Urinary bladder (tissue), 4 donors: Measurements from ENCODE around the gene CYYR1. TPM values are rescaled to one million over a fixed set of nuclear protein-coding genes. Genes with fewer than 3 reads are reported as not detected.
"Not testable (repeated sequence)": the region's sequence is repeated elsewhere in the genome, so short reads cannot be mapped to it uniquely, and the experiment has no call there.

Source experiments
- DNase-seq: peaks from one replicate; pipeline ENCODE4 v3.0.0-alpha.2; 2015; ENCODE audit errors: extremely low spot score
- H3K27ac ChIP-seq: one replicate; pipeline ENCODE4 v1.5.1; 2013; ENCODE audit warnings: low read depth, mild to moderate bottlenecking, moderate library complexity
- H3K36me3 ChIP-seq: one replicate; pipeline ENCODE4 v1.6.1; 2013; ENCODE audit warnings: mild to moderate bottlenecking, moderate library complexity; ENCODE audit not compliant: insufficient read depth
- H3K4me1 ChIP-seq: one replicate; pipeline ENCODE4 v1.6.1; 2013; ENCODE audit warnings: mild to moderate bottlenecking, moderate library complexity; ENCODE audit not compliant: insufficient read depth
- H3K4me3 ChIP-seq: one replicate; pipeline ENCODE4 v1.5.1; 2013; ENCODE audit warnings: low read depth, low read length
- WGBS: extraction: QIAGEN DNeasy Blood & Tissue Kit; methylation state at CpG from one replicate; pipeline ENCODE4 v1.1.7; 2013; 5-methylcytosine and 5-hydroxymethylcytosine counted together
- polyA plus RNA-seq: library from polyadenylated mRNA; stranded (reverse); fragments of 200-250 nt; gene quantifications from one replicate; pipeline ENCODE4 v1.2.3, GENCODE V29; 2013
- total RNA-seq: library from RNA; depleted of rRNA; stranded (reverse); fragments of >200 nt; gene quantifications from one replicate; pipeline ENCODE4 v1.2.3, GENCODE V29; 2014
- donor health status: healthy with polysubstance abuse.
- donor health status: healthy.

Gene CYYR1
- total and polyA plus RNA-seq, 2 donors: 11.4 to 21.1 TPM

DNA sequence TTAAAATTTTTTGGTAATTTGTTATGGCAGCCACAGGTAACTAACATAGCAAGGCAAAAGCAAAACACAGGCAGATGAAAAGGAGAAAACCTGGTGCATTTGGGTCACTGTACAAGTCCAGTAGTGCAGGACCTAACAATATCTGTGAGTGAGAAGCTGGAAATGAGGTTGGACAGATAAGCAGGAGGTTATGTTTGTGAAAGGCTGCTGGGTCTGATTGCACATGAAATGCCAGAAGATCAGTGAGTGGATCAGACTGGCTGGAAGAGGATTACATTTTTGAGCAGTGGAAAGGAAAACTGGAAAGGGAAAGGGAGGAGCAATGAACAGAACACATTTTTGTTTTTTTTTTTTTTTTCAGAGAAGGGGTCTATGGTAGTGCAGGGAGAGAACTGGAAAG is 73.6 kb downstream of the CYYR1 start:
- DNase-seq: no peak
- no peaks in the 10 kb centered on the region for H3K4me1 ChIP-seq
- H3K36me3 ChIP-seq: no peaks in the 10 kb centered on the region
- no peak overlapping the region for H3K4me3 ChIP-seq
- no peak overlapping the region for H3K27ac ChIP-seq

DNA sequence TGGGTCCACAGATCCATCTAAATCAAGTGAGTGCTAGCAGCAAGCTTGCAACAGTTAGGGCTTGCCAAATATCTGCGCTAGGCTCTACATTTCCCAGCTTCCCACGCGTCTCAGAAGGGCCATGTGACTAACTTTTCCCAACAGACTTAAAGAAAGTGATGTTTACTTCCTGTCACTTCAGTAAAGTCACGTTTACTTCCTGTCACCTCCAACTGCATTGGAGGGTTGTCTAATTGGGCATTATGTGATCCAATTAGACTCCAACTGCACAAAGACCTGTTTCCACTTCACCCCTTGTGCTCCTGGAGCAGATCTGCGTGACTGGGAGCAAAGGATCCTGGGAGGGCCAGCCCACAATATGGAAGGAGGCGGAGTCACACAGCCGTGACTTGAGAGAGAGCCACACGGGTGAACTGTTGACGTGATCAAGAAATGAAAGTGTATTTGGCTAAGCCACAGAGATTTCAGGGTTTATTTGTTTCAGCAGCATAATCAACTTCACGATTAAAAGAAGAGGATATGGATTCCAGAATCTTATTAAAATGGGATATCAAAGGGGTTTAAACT is 77.7 kb downstream of the CYYR1 start:
- H3K36me3 ChIP-seq: no peaks in the 10 kb centered on the region

DNA sequence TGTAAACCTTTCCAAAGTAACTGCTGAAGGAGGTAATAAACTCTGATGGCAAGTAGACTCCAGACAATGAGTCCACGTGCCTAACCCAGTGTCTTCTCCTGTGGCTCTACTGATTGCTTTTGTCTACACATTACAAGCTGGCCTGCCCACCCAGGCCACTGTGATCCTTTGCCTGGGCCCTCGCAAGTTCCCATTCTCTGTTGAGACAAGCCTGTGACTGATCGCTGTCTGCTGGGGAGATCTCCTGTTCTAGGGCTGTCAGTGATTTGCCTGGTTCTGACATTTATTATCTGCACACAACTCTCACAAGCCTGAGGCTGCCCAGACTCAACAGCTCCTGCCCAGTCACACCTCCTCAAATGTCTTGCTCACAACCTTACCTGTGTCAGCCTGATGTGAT is 81.4 kb downstream of the CYYR1 start:
- Histone ChIP-seq H3K4me3 (no peak overlapping the region), H3K4me1 (no peaks in the 10 kb centered on the region), H3K36me3 (no peaks in the 10 kb centered on the region), H3K27ac (no peak overlapping the region)
- DNase-seq: no peak
- 62% methylated on average over 3 of the region's 3 CpGs for WGBS

More for the DNA sequence above, 77.7 kb downstream of the CYYR1 start:
- Histone ChIP-seq H3K4me1 (no peaks in the 10 kb centered on the region), H3K4me3 (no peak overlapping the region), H3K27ac (no peak overlapping the region)
- 85% methylated on average over 10 of the region's 10 CpGs for WGBS
- no peak for DNase-seq

DNA sequence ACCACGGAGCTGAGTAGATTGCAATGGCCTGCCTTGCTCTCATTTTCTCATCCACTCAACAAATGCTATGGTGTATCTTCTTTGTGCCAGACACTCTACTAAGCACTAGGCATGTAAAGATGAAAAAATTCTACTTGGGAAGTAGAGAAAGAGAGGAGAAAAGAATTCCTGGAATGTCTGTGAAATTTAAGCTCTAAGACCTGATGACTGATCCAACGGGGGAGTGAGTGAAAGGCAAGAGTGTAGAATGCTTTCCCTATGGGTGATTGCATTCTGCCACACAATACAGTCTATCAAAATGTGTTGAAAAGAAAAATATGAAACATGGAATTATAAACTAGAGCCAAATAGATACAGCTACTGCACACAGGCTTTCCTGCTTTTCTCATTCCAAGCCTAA is 82.3 kb downstream of the CYYR1 start:
- Histone ChIP-seq H3K27ac (no peak overlapping the region), H3K4me3 (no peak overlapping the region), H3K4me1 (no peaks in the 10 kb centered on the region), H3K36me3 (no peaks in the 10 kb centered on the region)
- 47% methylated on average over 2 of the region's 2 CpGs for WGBS
- no peak for DNase-seq

DNA sequence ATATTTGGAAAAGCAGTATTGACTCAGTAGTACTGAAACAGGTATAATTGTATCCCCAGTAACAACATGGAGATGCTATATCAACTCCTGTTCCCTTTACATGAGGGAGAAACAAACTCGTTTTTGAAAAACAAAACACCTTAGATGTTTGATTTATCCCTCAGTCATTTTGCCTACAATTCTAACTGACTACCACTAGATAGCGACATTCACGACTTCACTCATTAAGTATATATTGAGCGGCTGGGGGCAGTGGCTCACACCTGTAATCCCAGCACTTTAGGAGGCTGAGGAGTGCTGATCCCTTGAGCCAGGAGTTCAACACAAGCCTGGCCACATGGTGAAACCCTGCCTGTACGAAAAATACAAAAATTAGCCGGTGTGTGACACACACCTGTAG is 83.3 kb downstream of the CYYR1 start:
- Histone ChIP-seq H3K4me3 (no peak overlapping the region), H3K27ac (no peak overlapping the region), H3K4me1 (no peaks in the 10 kb centered on the region), H3K36me3 (no peaks in the 10 kb centered on the region)
- 95% methylated on average over 6 of the region's 6 CpGs for WGBS
- no peak for DNase-seq

DNA sequence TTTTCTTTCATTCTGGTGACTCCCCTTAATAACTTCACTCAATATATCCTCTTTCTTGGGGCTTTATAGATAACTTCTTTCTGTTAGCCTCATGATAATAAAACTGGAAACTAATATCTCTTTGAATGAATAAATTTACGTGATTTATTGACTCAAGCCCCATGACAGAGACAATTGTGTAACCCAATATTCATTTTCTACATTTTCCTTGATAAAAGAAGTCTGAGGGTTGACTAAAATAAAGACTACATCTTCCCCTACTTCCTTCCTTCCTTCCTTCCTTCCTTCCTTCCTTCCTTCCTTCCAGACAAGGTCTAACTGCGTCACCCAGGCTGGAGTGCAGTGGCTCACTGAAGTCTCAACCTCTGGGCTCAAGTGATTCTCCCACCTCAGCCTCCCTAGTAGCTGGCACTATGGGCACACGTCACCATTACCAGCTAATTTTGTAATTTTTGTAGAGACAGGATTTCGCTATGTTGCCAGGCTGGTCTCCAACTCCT is 85.1 kb downstream of the CYYR1 start:
- 92% methylated on average over 4 of the region's 4 CpGs for WGBS
- no peak for DNase-seq
- no peak overlapping the region for H3K27ac ChIP-seq
- no peaks in the 10 kb centered on the region for H3K4me1 ChIP-seq
- no peak overlapping the region for H3K4me3 ChIP-seq
- H3K36me3 ChIP-seq: no peaks in the 10 kb centered on the region

DNA sequence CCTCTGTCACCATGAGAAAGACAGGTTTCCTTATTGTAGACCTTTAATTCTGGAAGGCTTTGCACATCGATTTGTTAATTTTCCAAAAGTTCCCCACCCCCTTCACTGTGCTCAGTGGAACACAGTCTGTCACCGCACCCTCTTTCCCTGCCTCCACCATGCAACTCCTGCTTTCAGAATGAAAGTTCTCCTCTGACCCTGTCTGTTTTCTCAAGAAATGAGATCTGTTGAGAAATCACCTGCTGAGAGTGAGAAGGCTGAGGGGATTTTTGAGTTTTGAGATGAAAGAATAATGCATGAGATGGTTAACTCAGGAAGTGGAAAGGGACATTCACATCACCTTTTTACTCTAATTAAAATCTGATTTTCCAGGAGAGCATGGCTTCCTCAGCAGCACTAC is 99.6 kb downstream of the CYYR1 start:
- no peak for DNase-seq
- Histone ChIP-seq H3K27ac (no peak overlapping the region), H3K4me1 (no peaks in the 10 kb centered on the region), H3K4me3 (no peak overlapping the region), H3K36me3 (no peaks in the 10 kb centered on the region)
- WGBS: 98% methylated on average over 2 of the region's 2 CpGs

DNA sequence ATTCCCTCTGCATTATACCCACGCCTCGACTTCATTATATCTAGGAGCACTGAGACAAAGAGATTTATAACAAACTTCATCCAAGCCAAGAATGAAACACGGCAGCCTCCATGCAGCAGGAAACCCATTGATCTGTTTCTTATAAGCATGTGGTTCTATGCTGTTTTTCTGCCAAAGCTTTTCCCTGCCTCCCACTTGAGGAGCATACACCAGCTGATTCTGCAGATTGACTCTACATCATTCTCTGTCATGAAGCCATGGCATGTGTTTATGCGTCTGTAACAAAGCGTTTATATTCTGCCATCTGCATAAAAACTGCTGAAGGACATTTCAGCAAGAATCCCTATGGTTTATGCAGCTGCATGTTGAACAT is 102.0 kb downstream of the CYYR1 start:
- 67% methylated on average over 5 of the region's 5 CpGs for WGBS
- H3K4me1 ChIP-seq: no peaks in the 10 kb centered on the region
- no peak for DNase-seq

DNA sequence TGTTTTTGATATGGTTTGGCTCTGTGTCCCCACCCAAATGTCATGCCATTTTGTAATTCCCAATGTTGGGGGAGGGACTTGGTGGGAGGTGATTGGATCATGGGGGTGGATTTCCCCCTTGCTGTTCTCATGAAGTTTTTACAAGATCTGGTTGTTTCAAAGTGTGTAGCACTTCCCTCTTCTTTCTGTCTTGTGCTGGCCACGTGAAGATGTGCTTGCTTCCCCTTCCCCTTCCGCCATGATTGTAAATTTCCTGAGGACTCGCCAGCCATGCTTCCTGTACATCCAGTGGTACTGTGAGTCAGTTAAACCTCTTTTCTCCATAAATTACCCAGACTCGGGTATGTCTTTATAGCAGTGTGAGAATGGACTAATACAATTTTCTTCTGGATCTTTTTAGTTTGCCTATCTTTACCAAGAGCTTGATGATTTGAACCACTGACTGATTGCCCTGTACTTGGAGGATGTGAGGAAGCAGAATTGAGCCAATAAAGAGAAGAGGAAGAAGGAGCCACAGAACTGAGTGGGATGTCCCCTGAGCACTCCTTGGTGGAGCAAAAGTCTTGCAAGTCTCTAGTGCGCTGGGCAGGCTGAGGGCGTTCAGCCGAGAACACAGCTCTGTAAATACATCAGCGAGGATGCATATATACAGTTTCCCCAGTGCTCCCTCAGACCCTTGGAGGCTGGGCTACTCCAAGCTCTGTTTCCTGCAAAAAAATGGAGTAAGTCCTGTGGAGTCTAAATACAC is 102.6 kb downstream of the CYYR1 start:
- H3K4me1 ChIP-seq: no peaks in the 10 kb centered on the region
- H3K36me3 ChIP-seq: no peaks in the 10 kb centered on the region
- H3K27ac ChIP-seq: no peak overlapping the region
- 89% methylated on average over 8 of the region's 8 CpGs for whole genome bisulfite sequencing
- no peak for DNase-seq
- H3K4me3 ChIP-seq: no peak overlapping the region

More for the DNA sequence above, 102.0 kb downstream of the CYYR1 start:
- H3K4me3 ChIP-seq: no peak overlapping the region
- no peak overlapping the region for H3K27ac ChIP-seq
- H3K36me3 ChIP-seq: no peaks in the 10 kb centered on the region

DNA sequence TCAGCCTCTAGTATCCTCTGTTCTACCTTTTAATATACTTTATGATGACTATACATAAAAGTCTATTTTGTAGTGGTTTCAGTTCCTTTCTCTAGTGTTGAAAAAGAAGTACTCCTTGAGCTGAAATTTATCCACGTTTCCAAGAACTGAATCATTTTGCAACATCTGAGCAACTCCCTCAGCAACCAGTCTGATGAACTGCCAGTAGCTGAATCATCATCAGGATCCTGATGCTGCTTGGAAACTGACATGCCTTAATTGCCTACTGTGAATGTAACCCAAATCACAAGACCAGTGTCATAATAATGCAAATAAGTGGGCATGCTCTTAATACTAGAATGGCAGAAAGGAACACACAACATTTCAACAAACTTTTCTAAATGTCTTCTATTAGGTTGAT is 103.3 kb downstream of the CYYR1 start:
- Histone ChIP-seq H3K36me3 (no peaks in the 10 kb centered on the region), H3K4me3 (no peak overlapping the region), H3K4me1 (no peaks in the 10 kb centered on the region), H3K27ac (no peak overlapping the region)
- WGBS: 35% methylated on average over 1 of the region's 1 CpG
- DNase-seq: no peak

DNA sequence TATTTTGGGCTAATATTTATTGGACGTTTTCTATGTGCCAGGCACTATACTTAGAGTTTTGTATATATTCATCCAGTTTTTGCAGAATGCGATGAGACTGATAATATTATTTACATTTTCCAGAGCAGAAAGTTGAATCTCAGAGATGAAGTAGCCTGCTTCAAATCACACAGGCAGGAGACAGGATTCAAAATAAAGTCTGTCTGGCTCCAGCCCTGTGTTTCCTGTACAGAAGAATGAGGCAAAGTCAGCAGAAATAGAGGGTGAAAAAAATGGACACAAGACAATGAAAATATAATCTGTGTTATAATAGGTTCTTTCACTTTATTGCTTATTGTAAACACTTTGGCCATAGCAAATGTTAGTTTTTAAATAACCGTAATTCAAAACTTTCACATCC is 107.2 kb downstream of the CYYR1 start:
- H3K4me1 ChIP-seq: no peaks in the 10 kb centered on the region
- no peaks in the 10 kb centered on the region for H3K36me3 ChIP-seq
- H3K4me3 ChIP-seq: no peak overlapping the region
- no peak for DNase-seq
- 29% methylated on average over 3 of the region's 3 CpGs for WGBS
- H3K27ac ChIP-seq: no peak overlapping the region

DNA sequence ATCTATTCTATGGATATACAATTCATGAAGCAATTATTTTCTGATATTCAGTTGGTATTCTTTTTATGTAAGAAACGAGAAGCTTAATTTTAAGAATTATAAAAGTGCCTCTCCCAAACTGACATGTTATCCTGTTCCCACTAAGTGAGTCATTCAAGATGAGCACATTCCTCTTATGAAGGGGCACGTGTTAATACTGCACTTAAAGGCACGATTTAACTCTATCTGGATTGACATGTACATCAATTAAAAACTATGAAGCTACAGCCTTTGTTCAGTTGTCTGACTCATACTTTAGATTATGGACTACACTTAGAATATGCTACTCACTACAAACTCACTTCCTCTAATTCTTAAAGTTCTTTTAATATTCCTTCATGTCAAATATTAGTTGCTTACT is 111.6 kb downstream of the CYYR1 start:
- Histone ChIP-seq H3K4me3 (no peak overlapping the region), H3K36me3 (no peaks in the 10 kb centered on the region), H3K4me1 (no peaks in the 10 kb centered on the region), H3K27ac (no peak overlapping the region)
- DNase-seq: no peak
- WGBS: 75% methylated on average over 3 of the region's 3 CpGs

DNA sequence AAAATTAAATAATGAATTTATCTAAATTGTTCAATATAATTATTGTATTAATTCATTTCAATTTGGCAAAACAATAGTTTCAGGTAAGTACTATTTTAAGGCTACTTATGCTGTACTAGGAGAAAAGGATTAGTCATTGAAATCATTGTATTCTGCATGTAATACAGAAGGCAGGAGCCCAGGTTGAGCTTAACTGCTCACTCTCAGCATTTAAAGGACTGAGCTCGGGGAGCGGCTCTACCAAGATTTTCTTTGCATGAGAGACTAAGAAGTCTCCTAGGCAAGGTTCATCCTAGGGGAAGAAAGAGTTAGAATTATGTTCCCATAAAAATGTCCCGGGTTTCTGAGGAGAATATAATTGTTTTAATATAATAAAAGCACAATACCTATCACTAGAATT is 112.5 kb downstream of the CYYR1 start:
- Histone ChIP-seq H3K4me1 (no peaks in the 10 kb centered on the region), H3K27ac (no peak overlapping the region), H3K36me3 (no peaks in the 10 kb centered on the region), H3K4me3 (no peak overlapping the region)
- no peak for DNase-seq
- WGBS: 85% methylated on average over 3 of the region's 3 CpGs

DNA sequence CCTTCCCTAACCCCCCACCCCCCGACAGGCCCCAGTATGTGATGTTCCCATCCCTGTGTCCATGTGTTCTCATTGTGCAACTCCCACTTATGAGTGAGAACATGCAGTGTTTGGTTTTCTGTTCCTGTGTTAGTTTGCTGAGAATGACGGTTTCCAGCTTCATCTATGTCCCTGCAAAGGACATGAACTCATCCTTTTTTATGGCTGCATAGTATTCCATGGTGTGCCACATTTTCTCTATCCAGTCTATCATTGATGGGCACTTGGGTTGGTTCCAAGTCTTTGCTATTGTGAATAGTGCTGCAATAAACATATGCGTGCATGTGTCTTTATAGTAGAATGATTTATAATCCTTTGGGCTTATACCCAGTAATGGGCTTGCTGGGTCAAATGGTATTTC is 114.2 kb downstream of the CYYR1 start:
- 87% methylated on average over 3 of the region's 3 CpGs for WGBS
- H3K4me3 ChIP-seq, H3K27ac ChIP-seq, DNase-seq, H3K4me1 ChIP-seq, H3K36me3 ChIP-seq: not testable (repeated sequence)
